ENCODE data around the gene KCNMA1.

The KCNMA1 gene

GRCh38 chr10:77626266-77626935, 11.2 kb downstream of the KCNMA1 start:
- no peak for DNase-seq (ENCODE audit: low read depth)
- TF ChIP-seq CTCF (IDR thresholded peaks at IDR 0.05; ENCODE audit: control insufficient read depth, insufficient read depth, low read depth, low read length, missing control alignments) = no peak
- no peak overlapping the region for H3K4me3 ChIP-seq (ENCODE audit: control insufficient read depth, low read depth, low read length)

DNA sequence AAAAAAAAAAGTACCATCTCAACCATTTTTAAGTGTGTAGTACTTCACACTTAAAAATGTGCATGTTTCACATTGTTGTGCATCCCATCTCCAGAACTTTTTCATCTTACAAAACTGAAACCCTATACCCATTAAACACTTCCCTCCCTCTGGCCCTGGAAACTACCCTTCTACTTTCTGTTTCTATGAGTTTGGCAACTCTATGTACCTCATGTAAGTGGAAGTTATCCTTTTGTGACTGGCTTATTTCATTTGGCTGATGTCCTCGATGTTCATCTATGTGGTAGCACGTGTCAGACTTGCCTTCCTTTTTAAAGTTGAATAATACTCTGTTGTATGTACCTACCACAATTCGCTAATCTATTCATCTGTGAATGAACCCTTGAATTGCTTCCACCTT, 12.2 kb downstream of the KCNMA1 start:
- no peak for DNase-seq (ENCODE audit: low read depth)
- TF ChIP-seq CTCF (IDR thresholded peaks at IDR 0.05; ENCODE audit: control insufficient read depth, insufficient read depth, low read depth, low read length, missing control alignments) = no peak

GRCh38 chr10:77622889-77623291, 14.7 kb downstream of the KCNMA1 start:
- no peak for TF ChIP-seq CTCF (IDR thresholded peaks at IDR 0.05; ENCODE audit: control insufficient read depth, insufficient read depth, low read depth, low read length, missing control alignments)
- no peak for DNase-seq (ENCODE audit: low read depth)
- H3K4me3 ChIP-seq (ENCODE audit: control insufficient read depth, low read depth, low read length) = no peak overlapping the region

More for the DNA sequence above, 12.2 kb downstream of the KCNMA1 start:
- H3K4me3 ChIP-seq (ENCODE audit: control insufficient read depth, low read depth, low read length) = no peak overlapping the region

GRCh38 chr10:77620731-77621130, 16.9 kb downstream of the KCNMA1 start:
- DNase-seq (ENCODE audit: low read depth) = no peak
- no peak for TF ChIP-seq CTCF (IDR thresholded peaks at IDR 0.05; ENCODE audit: control insufficient read depth, insufficient read depth, low read depth, low read length, missing control alignments)
- no peak overlapping the region for H3K4me3 ChIP-seq (ENCODE audit: control insufficient read depth, low read depth, low read length)

DNA sequence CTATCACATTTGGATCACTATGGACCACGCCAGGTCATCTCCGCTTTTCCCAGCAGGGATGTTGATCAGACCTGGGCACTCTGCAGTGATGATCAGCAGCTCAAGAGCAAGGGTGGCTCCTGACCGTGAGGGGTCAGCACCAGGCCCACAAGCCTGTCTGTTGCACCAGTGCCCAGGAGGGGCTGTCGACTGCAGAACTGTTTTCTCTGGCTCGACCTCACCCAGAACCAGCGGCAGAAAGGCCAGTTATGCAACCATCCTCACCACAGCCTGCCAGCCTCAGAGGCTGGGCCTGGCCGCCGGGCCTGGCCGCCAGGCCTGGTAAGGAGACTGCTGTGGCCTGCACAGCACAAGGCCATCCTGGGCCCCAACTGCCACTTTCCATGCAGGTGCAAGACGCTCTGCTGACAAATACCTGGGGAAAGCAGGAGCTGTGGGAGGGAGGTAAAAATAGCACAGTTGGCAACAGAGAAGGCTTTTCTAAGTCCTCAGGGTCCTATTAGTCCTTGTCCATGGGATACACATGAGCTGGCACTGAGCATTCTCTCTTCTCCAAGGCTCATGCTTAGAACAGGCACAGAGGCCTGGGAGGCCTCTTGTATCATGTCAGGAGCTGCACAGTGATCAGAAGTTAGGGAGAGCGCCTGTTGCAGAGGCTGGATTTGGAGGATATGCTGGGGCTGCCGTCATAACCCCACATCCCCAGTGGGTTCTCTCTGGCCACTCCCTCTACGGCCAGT, 17.5 kb downstream of the KCNMA1 start:
- TF ChIP-seq CTCF (IDR thresholded peaks at IDR 0.05; ENCODE audit: control insufficient read depth, insufficient read depth, low read depth, low read length, missing control alignments) = no peak
- no peak overlapping the region for H3K4me3 ChIP-seq (ENCODE audit: control insufficient read depth, low read depth, low read length)
- no peak for DNase-seq (ENCODE audit: low read depth)

GRCh38 chr10:77618117-77618516, 19.5 kb downstream of the KCNMA1 start:
- H3K4me3 ChIP-seq (ENCODE audit: control insufficient read depth, low read depth, low read length) = no peak overlapping the region
- DNase-seq (ENCODE audit: low read depth) = no peak
- no peak for TF ChIP-seq CTCF (IDR thresholded peaks at IDR 0.05; ENCODE audit: control insufficient read depth, insufficient read depth, low read depth, low read length, missing control alignments)
